HCT116 (cell line): ENCODE data around the gene ADGRG1. TPM values are rescaled to one million over a fixed set of nuclear protein-coding genes. Genes with fewer than 3 reads are reported as not detected.

ENCODE experiments used
- ATAC-seq: fragments of 200-7000 bp; cut with Tn5 transposase; 2 replicates; pipeline ENCODE4 v1.9.1; 2020; ENCODE audit warnings: mild to moderate bottlenecking, moderate library complexity
- BruUV-seq: library from RNA; stranded (reverse); fragments of 400-500 nt; replicated peaks from 2 replicates; lab custom pipeline; 2021; lab: Mats Ljungman, UMichigan
- CTCF ChIA-PET: fragments of 300-600 bp; sonication (Branson Sonifier 250); formaldehyde crosslinking; loops from one replicate; lab custom pipeline; 2021; ENCODE audit warnings: antibody characterized with exemption; lab: Charles Lee
- POLR2A ChIA-PET: fragments of 300-600, 350-600 bp; sonication (Branson Sonifier 250); formaldehyde crosslinking; loops from one replicate; lab custom pipeline; 2021; ENCODE audit warnings: antibody characterized with exemption; lab: Charles Lee
- RAD21 ChIA-PET, 2 experiments: fragments of 300-600 bp; sonication (Branson Sonifier 250); formaldehyde crosslinking; loops; one replicate each; lab custom pipeline; 2023; ENCODE audit warnings: low total read pairs in 2 of 2; ENCODE audit not compliant: uncharacterized antibody in 2 of 2, unreplicated experiment in 2 of 2, low non-redundant PET in 1 of 2; lab: Charles Lee
- DNase-seq: peaks from one replicate; pipeline ENCODE4 v3.0.0-alpha.2; 2010; ENCODE audit warnings: low read depth, low spot score
- H2AFZ ChIP-seq: fragments of 200-600 bp; shearing (Covaris generic), sonication (generic); 2 replicates; pipeline ENCODE4 v1.6.1; 2017; ENCODE audit warnings: low read depth, mixed run types, mixed read lengths, antibody characterized with exemption, low read length; ENCODE audit not compliant: poor library complexity, severe bottlenecking
- H3K27ac ChIP-seq: 2 replicates; pipeline ENCODE4 v1.5.1; 2012; ENCODE audit warnings: low read depth, low read length
- H3K27me3 ChIP-seq: fragments of 200-600 bp; sonication (generic); 2 replicates; pipeline ENCODE4 v1.6.1; 2016; ENCODE audit warnings: mixed run types, low read length, mixed read lengths; ENCODE audit not compliant: insufficient read depth
- H3K36me3 ChIP-seq, 2 experiments: fragments of 200-500 bp in 1 of 2; fragments of 200-600 bp in 1 of 2; sonication (Bioruptor generic) in 1 of 2; sonication (generic) in 1 of 2; 2 replicates each; pipeline versions ENCODE4 v1.5.1 to v1.6.1; 2014 to 2016; ENCODE audit warnings: low read length in 2 of 2, inconsistent platforms in 1 of 2, mixed read lengths in 1 of 2, mixed run types in 1 of 2; ENCODE audit not compliant: insufficient read depth in 2 of 2, control insufficient read depth in 1 of 2
- H3K4me1 ChIP-seq, 2 experiments: fragments of 200-600 bp in 1 of 2; sonication (generic) in 1 of 2; 2 replicates each; pipeline versions ENCODE4 v1.5.1 to v1.6.1; 2012 to 2017; ENCODE audit warnings: low read length in 2 of 2, inconsistent platforms in 1 of 2, mild to moderate bottlenecking in 1 of 2, mixed read lengths in 1 of 2, mixed run types in 1 of 2, moderate library complexity in 1 of 2; ENCODE audit not compliant: insufficient read depth in 2 of 2, control insufficient read depth in 1 of 2
- H3K4me2 ChIP-seq: fragments of 200-600 bp; sonication (generic); 2 replicates; pipeline ENCODE4 v1.6.1; 2017; ENCODE audit warnings: mixed run types, low read length, mixed read lengths
- H3K4me3 ChIP-seq, 2 experiments: fragments of 200-600 bp in 1 of 2; sonication (generic) in 1 of 2; replicated peaks in 1 of 2; 2 replicates each; pipeline ENCODE4 v1.5.1; 2011 to 2016; ENCODE audit warnings: low read length in 2 of 2, control low read depth in 1 of 2, low read depth in 1 of 2, mild to moderate bottlenecking in 1 of 2, mixed read lengths in 1 of 2, mixed run types in 1 of 2
- H3K79me2 ChIP-seq: fragments of 200-600 bp; sonication (generic); 2 replicates; pipeline ENCODE4 v1.6.1; 2017; ENCODE audit warnings: mild to moderate bottlenecking, mixed run types, low read length, moderate library complexity, mixed read lengths; ENCODE audit not compliant: insufficient read depth
- H3K9ac ChIP-seq: fragments of 200-600 bp; sonication (generic); 2 replicates; pipeline ENCODE4 v1.6.1; 2016; ENCODE audit warnings: low read length, mixed read lengths
- H3K9me2 ChIP-seq: fragments of 200-600 bp; sonication (generic), shearing (Covaris generic); 2 replicates; pipeline ENCODE4 v1.6.1; 2017; ENCODE audit warnings: mixed run types, mild to moderate bottlenecking, moderate library complexity; ENCODE audit not compliant: insufficient read depth
- H3K9me3 ChIP-seq, 2 experiments: fragments of 200-500 bp in 1 of 2; fragments of 200-600 bp in 1 of 2; sonication (Bioruptor generic) in 1 of 2; sonication (generic) in 1 of 2; 2 replicates each; pipeline ENCODE4 v1.6.1; 2014 to 2017; ENCODE audit warnings: low read length in 2 of 2, mixed read lengths in 2 of 2, inconsistent platforms in 1 of 2, low read depth in 1 of 2, mild to moderate bottlenecking in 1 of 2, mixed run types in 1 of 2, moderate library complexity in 1 of 2; ENCODE audit not compliant: control insufficient read depth in 1 of 2, insufficient read depth in 1 of 2
- H4K20me1 ChIP-seq: fragments of 200-600 bp; sonication (generic), shearing (Covaris generic); 2 replicates; pipeline ENCODE4 v1.6.1; 2017; ENCODE audit warnings: mixed run types, mild to moderate bottlenecking, moderate library complexity; ENCODE audit not compliant: insufficient read depth
- ATF3 ChIP-seq: IDR thresholded peaks from 2 replicates; pipeline ENCODE4 v1.6.1; 2012
- CBX3 ChIP-seq: IDR thresholded peaks from 2 replicates; pipeline ENCODE4 v1.6.1; 2012; ENCODE audit warnings: low read depth
- CEBPB ChIP-seq: IDR thresholded peaks from 2 replicates; pipeline ENCODE4 v1.6.1; 2012; ENCODE audit warnings: low read depth
- CTCF ChIP-seq, 3 experiments: fragments of 200-600 bp in 1 of 3; sonication (generic) in 1 of 3; IDR thresholded peaks in 2 of 3; conservative IDR thresholded peaks in 1 of 3; 2 replicates each; pipeline ENCODE4 v1.5.1; 2012 to 2017; ENCODE audit warnings: low read depth in 2 of 3, low read length in 2 of 3, antibody characterized with exemption in 1 of 3, borderline replicate concordance in 1 of 3, control low read depth in 1 of 3, mild to moderate bottlenecking in 1 of 3, mixed read lengths in 1 of 3, mixed run types in 1 of 3, moderate library complexity in 1 of 3; ENCODE audit not compliant: insufficient read depth in 1 of 3
- ELF1 ChIP-seq: IDR thresholded peaks from 2 replicates; pipeline ENCODE4 v1.6.1; 2012; ENCODE audit warnings: low read depth, borderline replicate concordance
- EZH2 ChIP-seq: fragments of 200-600 bp; sonication (generic); IDR thresholded peaks from 2 replicates; pipeline ENCODE4 v1.6.1; 2017; ENCODE audit warnings: antibody characterized with exemption, mixed run types
- EZH2phosphoT487 ChIP-seq: fragments of 200-600 bp; IDR thresholded peaks from 2 replicates; pipeline ENCODE4 v1.6.1; 2018; ENCODE audit warnings: antibody characterized with exemption, borderline replicate concordance
- JUND ChIP-seq: IDR thresholded peaks from 2 replicates; pipeline ENCODE4 v1.6.1; 2012
- MAX ChIP-seq: IDR thresholded peaks from 2 replicates; pipeline ENCODE4 v1.6.1; 2012
- POLR2A ChIP-seq: IDR thresholded peaks from 2 replicates; pipeline ENCODE4 v1.7.0; 2011; ENCODE audit warnings: borderline replicate concordance; ENCODE audit not compliant: insufficient read depth, insufficient read length; ENCODE audit errors: extremely low read depth
- POLR2AphosphoS5 ChIP-seq: IDR thresholded peaks from 2 replicates; pipeline ENCODE4 v1.6.1; 2011; ENCODE audit warnings: mild to moderate bottlenecking, low read depth, low read length, moderate library complexity
- RAD21 ChIP-seq: IDR thresholded peaks from 2 replicates; pipeline ENCODE4 v1.6.1; 2012; ENCODE audit warnings: low read depth, mild to moderate bottlenecking
- REST ChIP-seq: IDR thresholded peaks from 2 replicates; pipeline ENCODE4 v1.6.1; 2012; ENCODE audit warnings: low read depth
- SIN3A ChIP-seq: IDR thresholded peaks from 2 replicates; pipeline ENCODE4 v1.6.1; 2012; ENCODE audit warnings: low read depth
- SRF ChIP-seq: IDR thresholded peaks from 2 replicates; pipeline ENCODE4 v1.6.1; 2012; ENCODE audit warnings: low read depth
- TCF7L2 ChIP-seq: IDR thresholded peaks from 2 replicates; pipeline ENCODE4 v1.7.0; 2011; ENCODE audit warnings: borderline replicate concordance, inconsistent platforms; ENCODE audit not compliant: insufficient read depth, insufficient read length; ENCODE audit errors: extremely low read depth
- YY1 ChIP-seq: IDR thresholded peaks from 2 replicates; pipeline ENCODE4 v1.6.1; 2011; ENCODE audit warnings: low read length, low read depth, moderate library complexity, mild to moderate bottlenecking; ENCODE audit not compliant: insufficient replicate concordance; ENCODE audit errors: extremely low read depth
- ZFX ChIP-seq: fragments of 450-650 bp; IDR thresholded peaks from 2 replicates; pipeline ENCODE4 v1.6.1; 2017
- intact Hi-C: fragments of 100-400 bp; cut with micrococcal nuclease; formaldehyde crosslinking; loops from 2 replicates; pipeline ENCODE4 v1.10.0; 2022
- total RNA-seq: library from RNA; stranded (reverse); gene quantifications from one replicate; pipeline ENCODE4 v1.2.1, GENCODE V29; 2021; ENCODE audit not compliant: unreplicated experiment

The ADGRG1 gene
- total RNA-seq, 1 experiment from 2014 or later: 36.4 TPM

GRCh38 chr16:57601801-57602478 lies 26.5 kb upstream of the ADGRG1 start:
- no peak for DNase-seq
- POLR2A ChIA-PET: no interaction called here
- TF ChIP-seq ELF1 (no peak), SIN3A (no peak), YY1 (no peak), SRF (no peak), EZH2phosphoT487 (no peak), MAX (no peak), EZH2 (no peak), POLR2AphosphoS5 (no peak), JUND (no peak), CTCF (IDR thresholded peaks at IDR 0.05 in 2 of 3, conservative IDR thresholded peaks at IDR 0.05 in 1 of 3; ENCODE audit: borderline replicate concordance in 1 of 3, insufficient read depth in 1 of 3, low read depth in 2 of 3, low read length in 2 of 3) (no peak), TCF7L2 (no peak), RAD21 (no peak), POLR2A (no peak), ZFX (no peak), REST (no peak), ATF3 (no peak), CEBPB (no peak), CBX3 (no peak)
- TF ChIP-seq, all 23 proteins: peak for 0
- H4K20me1 ChIP-seq: no peaks in the 10 kb centered on the region
- ATAC-seq: no peak
- H3K9ac ChIP-seq: no peak overlapping the region
- CTCF ChIA-PET: interaction anchor here (1.6 to 4.1 kb wide), 2 partner anchors 11 to 45 kb away, joined by 3 to 21 read pairs; no protein-coding TSS in a partner anchor
- BruUV-seq: no TSS peak
- no peaks in the 10 kb centered on the region for H3K9me3 ChIP-seq
- no peak overlapping the region for H3K4me3 ChIP-seq
- H3K79me2 ChIP-seq: no peaks in the 10 kb centered on the region
- RAD21 ChIA-PET: no interaction called here
- no peak overlapping the region for H3K4me2 ChIP-seq
- intact Hi-C loops: loop anchor here (2.0 kb wide), 1 partner anchor 47 kb away; no protein-coding TSS in a partner anchor
- H3K27ac ChIP-seq: no peak overlapping the region
- no peak overlapping the region for H2AFZ ChIP-seq
- no peaks in the 10 kb centered on the region for H3K9me2 ChIP-seq
- no peaks in the 10 kb centered on the region for H3K27me3 ChIP-seq
- peaks cover 0 to 8% of the 10 kb centered on the region in 2 experiments; a peak in 3 of 4 replicates for H3K4me1 ChIP-seq
- H3K36me3 ChIP-seq: no peaks in the 10 kb centered on the region
